Neural progenitor cell (in vitro differentiated cells): Measurements from ENCODE around the gene ACBD6.

ENCODE experiments used
- EZH2 ChIP-seq: fragments of 200-600 bp; sonication (generic); IDR thresholded peaks from 2 replicates; pipeline ENCODE4 v1.6.1; 2017; ENCODE audit warnings: antibody characterized with exemption, mild to moderate bottlenecking, moderate library complexity
- EZH2phosphoT487 ChIP-seq: fragments of 200-600 bp; sonication (generic); IDR thresholded peaks from 2 replicates; pipeline ENCODE4 v1.6.1; 2017; ENCODE audit warnings: antibody characterized with exemption
- TF ChIP-seq, protein P1 (sequence below): fragments of 200-600 bp; sonication (generic); IDR thresholded peaks from 2 replicates; pipeline ENCODE4 v1.5.1; 2017; ENCODE audit warnings: antibody characterized with exemption, mild to moderate bottlenecking

DNA sequence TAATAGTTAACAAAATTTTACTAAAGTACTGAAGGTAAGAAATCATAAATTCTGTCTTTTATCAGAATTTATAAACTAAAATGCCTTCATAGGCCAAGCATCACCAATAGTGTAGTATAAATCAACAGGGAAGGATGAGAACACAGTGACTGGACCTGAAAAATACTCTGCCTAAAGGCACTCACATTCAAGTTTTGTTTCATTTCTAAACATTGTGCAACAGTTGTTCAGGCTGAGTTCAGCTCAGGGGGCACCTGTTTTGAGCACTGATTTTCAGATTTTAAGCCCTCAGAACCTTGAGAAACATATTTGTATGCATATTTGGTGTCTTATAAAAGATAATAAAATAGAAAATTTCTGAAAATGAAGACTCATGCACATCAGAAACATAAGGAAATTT lies 12.4 kb downstream of the ACBD6 start:
- TF ChIP-seq EZH2 (no peak), EZH2phosphoT487 (no peak)
- TF ChIP-seq, protein P1, sequence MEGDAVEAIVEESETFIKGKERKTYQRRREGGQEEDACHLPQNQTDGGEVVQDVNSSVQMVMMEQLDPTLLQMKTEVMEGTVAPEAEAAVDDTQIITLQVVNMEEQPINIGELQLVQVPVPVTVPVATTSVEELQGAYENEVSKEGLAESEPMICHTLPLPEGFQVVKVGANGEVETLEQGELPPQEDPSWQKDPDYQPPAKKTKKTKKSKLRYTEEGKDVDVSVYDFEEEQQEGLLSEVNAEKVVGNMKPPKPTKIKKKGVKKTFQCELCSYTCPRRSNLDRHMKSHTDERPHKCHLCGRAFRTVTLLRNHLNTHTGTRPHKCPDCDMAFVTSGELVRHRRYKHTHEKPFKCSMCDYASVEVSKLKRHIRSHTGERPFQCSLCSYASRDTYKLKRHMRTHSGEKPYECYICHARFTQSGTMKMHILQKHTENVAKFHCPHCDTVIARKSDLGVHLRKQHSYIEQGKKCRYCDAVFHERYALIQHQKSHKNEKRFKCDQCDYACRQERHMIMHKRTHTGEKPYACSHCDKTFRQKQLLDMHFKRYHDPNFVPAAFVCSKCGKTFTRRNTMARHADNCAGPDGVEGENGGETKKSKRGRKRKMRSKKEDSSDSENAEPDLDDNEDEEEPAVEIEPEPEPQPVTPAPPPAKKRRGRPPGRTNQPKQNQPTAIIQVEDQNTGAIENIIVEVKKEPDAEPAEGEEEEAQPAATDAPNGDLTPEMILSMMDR: no peak
